Upper lobe of left lung (tissue), 4 donors: ENCODE results near the gene SEMA4A.

Experiments used
- CTCF ChIP-seq, 6 experiments: fragments of 450-650 bp in 4 of 6; fragments of 200-600 bp in 2 of 6; sonication (generic) in 2 of 6; IDR thresholded peaks; one replicate each; pipeline ENCODE4 v1.5.1; 2016 to 2019; ENCODE audit warnings: antibody characterized with exemption in 6 of 6
- POLR2A ChIP-seq, 4 donors: fragments of 450-650 bp; IDR thresholded peaks; one replicate each; pipeline ENCODE4 v1.5.1; 2016 to 2017; ENCODE audit warnings: antibody characterized with exemption in 4 of 4, mild to moderate bottlenecking in 2 of 4

DNA sequence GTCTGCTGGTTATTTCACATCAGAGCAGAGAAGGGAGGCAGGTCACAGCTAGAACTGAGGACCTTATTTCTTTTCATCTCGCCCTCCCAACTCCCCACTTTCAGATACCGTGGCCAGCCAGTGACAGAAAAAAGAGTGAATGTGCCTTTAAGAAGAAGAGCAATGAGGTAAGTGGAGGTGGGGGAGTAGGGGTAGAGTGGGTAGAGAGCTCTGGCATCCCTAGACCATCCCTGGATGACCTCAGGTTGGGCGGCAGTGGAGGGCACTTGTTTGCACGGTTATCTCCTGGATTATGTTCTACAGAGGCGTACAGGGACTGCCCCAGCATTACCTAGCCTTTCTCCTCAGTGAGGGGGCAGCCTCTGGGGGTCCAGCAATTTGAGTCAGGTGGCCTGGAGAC, 4.6 kb downstream of the SEMA4A start:
- TF ChIP-seq CTCF (IDR thresholded peaks at IDR 0.05) (no peak), POLR2A (IDR thresholded peaks at IDR 0.05) (no peak)
